HG03108 (cell line): ENCODE results near the gene CROCC.
"Not testable (repeated sequence)": the region's sequence is repeated elsewhere in the genome, so short reads cannot be mapped to it uniquely, and the experiment has no call there.

ENCODE experiments used
- ATAC-seq: cut with Tn5 transposase; IDR thresholded peaks from one replicate; pipeline ENCODE4 v1.9.1; 2021; ENCODE audit warnings: moderate library complexity; ENCODE audit not compliant: unreplicated experiment

Gene CROCC

DNA sequence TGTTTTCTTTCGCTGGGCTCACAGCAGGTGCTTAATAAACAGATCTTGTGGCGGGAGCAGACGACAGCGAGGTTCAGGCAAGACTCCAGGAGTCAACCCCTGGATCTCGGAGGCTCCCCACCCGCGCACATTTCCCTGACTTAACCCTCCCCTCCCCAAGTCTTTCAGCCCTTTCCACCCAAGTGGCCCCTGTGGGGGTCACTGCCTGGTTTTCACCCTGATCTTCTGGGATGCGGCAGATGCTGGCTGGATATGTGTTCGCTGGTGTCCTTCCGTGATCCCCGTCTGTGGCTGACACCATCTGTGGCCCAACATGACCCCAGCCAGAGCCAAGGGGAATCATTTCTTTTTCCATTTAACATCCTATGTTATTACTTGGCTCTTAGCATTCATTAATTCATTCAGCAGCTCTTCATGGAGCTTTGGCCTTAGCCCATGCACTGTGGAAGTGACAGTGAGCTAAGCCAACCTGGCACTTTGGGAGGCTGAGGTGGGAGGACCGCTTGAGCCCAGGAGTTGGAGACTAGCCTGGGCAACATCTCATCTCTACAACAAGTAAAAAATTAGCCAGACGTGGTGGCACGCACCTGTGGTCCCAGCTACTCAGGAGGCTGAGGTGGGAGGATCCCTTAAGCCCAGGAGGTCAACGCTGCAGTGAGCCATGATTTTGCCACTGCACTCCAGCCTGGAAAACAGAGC lies 6.7 kb upstream of the CROCC start:
- not testable (repeated sequence) for ATAC-seq

DNA sequence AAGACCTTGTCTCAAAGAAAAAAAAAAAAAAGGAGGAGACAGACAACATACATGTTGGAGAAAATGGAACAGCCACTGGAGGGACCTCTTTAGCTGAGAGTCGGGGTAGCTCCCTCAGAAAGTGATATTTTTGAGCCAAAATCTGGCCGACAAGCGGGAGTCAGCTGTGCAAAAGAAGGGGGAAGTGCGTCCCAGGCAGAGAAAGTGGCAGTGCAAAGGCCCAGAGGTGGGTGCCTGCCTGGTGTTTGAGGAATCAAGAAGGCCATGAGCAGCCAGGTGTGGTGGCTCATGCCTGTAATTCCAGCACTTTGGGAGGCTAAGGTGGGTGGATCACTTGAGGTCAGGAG lies 6.1 kb upstream of the CROCC start:
- ATAC-seq = no peak

DNA sequence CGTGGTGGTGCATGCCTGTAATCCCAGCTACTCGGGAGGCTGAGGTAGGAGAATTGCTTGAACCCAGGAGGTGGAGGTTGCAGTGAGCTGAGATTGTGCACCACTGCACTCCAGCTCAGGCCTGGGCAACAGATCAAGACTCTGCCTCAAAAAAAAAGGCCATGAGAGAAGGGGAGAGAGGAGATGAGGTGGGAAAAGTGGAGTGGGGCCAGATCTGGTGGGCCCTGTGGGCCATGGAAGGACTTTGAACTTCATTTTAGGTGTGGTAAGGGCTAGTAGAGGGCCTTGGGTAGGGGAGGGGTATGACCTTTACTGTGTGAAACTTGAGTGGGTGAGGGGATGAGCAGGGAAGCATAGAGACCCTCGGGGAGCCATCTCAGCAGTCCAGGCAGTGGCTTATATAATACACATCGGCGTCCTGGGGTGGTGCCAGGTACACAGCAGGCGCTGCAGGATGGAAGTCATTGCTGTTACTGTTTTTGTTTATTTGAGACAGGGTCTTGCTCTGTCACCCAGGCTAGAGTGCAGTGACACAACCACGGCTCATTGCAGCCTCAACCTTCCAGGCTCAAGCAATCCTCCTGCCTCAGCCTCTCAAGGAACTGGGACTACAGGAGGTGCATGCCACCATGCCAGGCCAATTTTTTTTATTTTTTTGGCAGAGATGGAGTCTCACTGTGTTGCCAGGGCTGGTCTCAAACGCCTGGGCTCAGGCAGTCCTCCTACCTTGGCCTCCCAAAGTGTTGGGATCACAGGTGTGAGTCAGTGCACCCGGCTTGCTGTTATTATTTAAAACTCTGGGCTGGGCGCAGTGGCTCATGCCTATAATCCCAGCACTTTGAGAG lies 5.5 kb upstream of the CROCC start:
- ATAC-seq = not testable (repeated sequence)

DNA sequence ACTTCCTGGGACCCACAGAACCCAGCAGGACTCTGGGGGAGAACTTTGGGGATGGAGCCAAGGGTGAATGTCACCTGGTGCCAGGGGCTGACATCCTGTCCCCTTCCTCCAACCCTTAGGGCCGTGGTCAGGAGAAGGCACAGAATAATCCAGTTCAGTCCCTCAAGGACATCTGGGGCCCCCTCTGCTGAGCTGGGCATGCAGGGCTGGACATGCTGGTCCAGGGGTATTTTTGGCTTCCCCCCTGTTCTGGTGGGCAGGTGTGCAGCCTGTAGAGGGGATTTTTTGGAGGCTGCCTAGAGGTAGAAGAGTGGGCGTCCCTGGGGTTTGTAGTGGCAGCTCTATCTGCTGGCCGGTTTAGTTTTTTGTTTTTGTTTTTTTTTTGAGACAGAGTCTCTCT lies 3.4 kb upstream of the CROCC start:
- ATAC-seq = no peak

DNA sequence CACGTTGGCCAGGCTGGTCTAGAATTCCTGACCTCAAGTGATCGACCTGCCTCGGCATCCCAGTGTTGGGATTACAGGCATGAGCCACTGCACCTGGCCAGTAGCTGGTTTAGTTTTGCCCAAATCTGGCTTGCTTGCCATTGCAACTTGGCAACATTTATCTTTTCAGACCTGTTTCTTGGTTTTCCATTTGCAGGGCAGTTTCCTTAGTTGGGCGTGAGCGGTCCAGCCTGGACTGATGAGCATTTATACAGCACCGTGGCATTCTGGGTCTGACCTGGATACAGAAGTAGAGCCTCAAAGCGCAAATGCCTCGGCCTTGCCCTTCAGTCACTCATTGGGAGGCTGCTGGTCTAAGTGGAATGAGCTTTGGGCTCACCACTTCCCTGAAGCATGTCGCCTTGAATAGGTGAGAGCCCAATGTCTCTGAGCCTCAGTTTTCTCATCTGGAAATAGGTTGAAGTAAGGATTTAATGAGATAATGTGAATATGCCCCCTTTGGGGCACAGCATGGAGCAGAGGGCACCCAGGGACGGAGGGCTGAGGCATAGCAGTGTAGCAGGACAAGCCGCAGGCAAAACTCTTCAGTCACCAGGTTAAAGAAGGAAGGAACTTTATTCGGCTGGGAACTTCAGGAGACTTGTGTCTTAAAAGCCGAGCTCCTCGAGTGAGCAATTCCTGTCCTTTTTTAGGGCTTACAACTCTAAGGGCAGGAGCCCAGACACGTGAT lies 2.6 kb upstream of the CROCC start:
- not testable (repeated sequence) for ATAC-seq

DNA sequence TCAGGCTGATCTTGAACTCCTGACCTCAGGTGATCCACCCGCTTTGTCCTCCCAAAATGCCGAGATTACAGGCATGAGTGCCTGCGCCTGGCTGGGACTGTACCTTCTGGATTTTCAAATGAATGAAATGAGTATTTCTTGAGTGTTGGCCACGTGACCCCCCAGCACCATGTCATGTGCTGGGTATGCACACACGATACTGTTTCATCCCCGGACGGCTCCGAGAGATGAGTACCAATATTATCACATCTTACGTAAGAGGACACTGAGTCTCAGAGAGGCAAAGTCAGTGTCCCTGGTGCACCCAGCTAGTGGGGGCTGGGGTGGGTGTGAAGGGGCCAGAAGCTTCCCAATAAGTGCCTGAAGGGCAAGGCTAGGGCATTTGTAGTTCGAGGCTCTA lies 780 bp upstream of the CROCC start:
- ATAC-seq = no peak

DNA sequence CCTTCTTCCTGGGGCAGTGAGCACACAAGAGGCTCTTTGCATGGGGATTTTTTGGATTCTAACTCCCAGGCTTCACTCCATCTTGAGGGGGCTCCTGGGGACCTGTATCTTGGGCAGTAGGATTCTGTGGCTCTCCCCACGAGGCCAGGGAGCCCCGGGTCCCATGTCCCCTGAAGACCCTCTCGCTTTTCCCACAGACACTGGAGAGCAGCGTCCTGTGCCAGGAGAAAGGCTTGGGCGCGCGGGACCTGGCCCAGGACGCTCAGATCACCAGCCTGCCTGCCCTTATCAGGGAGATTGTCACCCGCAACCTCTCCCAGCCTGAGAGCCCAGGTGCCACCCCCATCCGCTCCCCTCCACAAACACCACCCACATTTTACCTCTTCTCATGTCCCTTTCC lies 735 bp downstream of the CROCC start:
- no peak for ATAC-seq

DNA sequence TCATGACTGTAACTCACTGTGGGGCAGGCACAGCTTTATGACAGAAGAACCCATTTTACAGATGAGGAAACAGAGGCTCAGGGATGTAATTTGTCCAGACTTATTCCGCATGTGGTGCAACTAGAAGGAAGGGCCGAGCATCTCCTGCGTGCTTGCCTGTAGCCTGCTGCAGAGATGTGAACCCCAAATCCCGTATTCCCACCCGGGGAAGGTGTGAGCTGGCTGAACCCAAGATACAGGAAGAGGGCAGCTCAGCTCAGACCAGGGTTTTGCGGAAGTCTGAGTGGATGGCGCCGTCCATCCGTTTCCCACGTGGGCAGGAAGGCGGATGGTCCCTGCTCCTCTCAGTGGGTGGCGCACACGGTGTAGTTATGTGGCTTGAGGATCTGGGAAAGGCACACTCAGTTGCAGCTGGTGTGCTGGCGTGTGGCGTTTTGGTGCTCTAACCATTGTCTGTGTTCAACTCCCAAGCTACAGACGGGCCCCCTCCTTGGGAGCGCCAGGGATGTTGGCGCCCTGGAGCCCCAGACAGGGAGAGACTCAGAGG lies 1.2 kb downstream of the CROCC start:
- no peak for ATAC-seq

DNA sequence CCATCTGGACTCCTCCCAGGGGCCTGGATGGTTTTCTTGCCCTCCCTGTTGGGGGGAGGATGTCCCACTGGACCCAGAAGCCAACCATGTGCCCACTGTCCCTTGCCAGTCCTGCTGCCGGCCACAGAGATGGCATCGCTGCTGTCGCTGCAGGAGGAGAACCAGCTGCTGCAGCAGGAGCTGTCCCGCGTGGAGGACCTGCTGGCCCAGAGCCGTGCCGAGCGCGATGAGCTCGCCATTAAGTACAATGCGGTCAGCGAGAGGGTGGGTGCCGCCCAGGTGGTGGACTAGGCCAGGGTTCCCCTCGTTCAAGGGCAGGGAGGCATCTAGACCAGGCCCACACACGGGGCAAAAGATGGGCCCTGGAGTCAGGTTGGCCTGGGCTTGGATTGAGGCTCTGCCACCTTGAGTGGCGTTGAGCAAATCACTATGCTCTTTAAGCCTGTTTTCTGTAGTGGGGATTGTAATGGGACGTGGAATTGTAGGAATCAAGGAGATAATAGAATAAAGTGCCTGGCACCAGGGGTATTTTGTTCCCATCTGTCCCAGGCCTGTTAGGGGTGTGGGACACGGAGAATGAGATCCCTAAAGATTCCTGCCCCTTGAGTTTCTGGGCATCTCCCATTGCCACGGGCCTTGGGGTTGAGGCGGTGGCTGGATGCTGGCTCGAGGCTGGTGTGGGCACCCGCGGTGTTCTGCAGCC lies 2.6 kb downstream of the CROCC start:
- ATAC-seq = no peak

DNA sequence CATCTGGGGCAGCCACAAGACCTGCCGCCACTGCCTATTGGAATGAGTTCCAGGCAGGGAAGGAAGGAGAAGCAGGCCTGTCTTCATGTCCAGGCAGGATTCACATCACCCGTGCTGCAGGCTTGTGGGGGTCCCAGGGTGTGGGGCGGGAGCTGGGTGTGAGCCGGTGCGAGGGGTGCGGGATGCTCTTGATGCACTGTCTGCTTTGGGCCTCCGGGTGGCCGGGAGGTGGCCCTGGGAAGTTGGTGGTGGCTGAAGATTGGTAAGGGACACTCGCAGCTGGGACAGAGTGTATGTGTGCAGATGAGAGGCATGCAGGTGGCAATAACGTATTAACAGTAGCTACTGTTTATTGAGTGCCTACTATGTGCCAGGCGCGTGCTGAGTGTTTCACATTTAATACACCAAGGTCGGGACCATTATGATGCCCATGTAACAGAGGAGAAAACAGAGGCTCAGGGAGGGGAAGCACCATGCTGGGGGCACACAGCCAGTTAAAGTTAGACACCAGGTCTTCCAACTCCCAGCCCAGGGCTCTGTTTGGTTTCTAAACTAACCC lies 3.3 kb downstream of the CROCC start:
- no peak for ATAC-seq

DNA sequence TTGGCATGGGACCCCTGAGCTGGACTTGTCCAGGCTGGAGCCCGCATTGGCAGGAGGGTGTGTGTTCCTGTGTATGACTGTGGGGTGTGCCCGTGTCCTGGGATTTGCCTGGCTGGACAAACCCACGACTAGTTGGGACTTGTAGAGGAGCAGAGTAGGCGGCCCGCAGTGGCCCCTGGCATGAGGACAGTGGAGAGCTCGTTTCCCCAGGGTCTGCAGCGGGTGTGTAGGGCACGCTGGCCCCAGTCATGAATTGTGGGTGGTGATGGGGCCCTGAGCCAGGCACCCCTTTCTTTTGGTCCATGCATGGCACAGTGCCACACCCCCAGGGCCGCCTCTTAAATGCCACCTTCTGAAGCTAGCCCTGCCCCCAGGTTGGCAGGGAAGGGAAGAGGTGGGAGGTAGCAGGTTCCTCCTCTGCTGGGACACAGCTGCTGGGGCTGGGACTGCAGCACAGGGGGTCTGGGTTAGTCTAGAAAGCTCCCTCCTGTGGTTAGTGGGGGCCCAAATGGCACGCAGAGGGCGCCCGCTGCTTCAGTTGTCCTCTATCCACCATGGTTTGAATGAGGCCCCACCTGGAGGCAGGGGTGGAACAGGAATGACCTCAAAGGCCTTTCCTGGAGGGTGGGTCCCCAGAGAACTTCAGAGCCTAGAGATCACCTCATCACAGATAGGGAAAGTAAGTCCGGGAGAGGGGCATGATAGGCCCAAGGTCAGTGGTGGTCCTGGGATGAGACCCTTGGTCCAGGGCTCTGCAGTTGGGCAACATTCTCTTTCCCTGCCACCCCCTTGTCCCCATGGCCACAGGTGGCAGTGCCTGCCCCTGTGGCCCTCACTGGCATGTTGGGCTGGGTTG lies 4.1 kb downstream of the CROCC start:
- no peak for ATAC-seq

DNA sequence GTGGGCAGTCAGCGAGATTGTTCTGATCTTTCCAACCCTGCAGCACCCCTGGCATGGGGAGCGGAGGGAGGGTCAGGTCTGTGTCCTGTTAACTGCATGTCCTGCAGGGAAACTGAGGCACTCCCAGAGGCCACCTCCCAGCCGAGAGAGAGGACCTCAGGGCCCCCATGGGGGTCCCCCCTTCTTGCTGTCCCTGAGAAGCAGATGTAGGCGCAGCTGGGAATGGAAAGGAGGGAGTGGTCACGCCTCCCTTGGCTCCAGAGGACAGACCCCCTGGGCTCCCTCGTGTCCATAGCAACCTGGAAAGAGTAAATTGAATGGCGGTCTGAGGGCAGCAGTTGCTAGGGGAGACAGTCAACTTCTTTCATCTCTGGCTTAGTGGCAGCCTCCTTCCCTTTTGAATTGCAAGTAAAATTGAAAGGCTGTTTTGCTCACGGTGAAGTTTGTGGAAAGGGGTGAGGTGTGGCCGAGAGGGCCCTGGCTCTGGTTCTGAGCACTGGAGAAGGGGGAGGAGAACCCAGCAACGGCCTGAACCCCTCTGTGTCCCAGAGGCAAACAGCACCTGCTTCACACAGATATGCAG lies 4.9 kb downstream of the CROCC start:
- no peak for ATAC-seq

DNA sequence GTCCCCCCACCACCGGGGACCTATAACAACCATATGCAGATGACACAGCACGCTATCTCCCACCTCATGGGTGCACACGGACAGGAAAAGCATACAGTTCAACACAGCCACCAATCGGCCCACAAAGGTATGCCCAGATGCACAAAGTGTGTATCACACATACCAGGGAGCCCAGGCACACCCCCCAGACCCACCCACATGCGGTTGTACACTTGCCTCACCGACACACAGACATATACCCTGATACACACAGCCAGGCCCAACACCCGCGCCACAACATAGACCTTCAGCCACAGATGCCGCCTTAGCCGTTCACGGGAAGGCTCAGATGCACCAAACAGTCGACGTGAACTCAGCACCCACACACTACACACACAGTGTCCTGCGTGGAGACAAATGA lies 5.5 kb downstream of the CROCC start:
- ATAC-seq = no peak

DNA sequence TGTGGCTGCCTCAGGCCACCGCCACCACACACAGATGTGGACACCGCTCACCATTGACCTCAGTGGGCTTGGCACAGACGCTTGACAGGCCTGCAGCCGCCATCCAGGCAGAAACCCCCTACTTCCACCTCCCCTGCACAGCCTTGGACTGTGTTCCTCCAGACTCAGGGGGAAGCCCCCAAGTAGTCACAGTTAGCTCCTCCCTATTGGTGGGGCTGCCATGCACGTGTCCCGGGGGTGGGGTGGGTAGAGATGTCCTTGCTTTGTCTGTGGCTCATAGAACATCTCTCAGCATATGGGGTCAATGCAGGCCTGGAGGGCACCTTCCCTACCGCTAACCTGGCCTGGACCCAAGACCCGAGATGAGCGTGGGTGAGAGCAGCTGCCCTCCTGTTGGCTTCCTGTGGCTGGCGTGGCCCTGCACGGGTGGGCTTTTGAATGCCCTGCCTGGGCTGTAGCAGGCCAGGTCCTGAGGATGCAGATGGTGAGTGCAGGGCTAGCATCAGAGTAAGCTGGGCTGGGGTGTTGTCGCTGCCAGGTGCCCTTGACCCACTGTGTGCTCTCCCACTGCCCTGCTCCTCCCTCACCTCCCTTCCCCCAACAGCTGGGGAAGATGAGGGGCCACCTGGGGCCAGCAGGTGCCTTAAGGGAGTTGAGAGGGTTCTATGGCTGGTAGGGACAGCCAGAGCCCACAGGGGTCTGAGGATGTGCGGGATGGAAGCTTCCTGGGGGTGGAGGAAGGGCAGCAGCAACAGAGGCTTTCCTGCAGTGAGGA lies 6.2 kb downstream of the CROCC start:
- no peak for ATAC-seq

DNA sequence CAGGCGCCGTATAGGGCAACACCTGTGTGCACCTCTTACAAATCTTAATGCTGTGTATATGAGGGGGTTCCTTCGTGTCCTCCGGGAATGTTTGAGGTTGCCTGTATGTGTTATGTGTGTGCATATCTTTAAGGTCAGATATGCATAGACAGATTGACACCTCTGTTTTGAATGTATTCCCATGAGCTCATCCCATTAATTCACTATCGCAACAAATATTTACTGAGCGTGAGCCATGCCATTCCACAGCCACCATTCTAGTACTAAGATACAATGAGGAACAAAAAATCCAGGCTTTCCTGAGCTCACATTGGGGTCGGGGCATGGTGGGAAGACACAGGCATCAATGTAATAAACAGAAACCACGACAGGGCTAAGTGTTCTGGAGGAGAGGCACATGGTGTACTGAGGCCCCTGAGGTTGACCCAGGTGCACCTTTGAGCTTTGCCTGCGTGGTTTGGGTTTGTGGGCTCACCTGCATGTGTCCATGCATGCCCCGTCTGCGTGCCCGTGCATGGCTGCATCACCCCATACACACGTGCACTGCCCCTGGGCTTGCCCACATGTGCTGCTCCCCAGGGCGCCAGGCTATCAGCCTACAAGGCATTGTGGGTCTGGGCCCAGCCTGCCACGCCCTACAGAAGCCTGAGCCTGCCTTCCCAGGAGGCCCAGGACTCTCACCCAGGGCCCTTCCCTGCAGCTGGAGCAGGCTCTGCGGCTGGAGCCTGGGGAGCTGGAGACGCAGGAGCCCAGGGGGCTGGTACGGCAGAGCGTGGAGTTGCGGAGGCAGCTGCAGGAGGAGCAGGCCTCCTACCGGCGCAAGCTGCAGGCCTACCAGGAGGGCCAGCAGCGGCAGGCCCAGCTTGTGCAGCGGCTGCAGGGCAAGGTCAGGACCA lies 7.7 kb downstream of the CROCC start:
- ATAC-seq = not testable (repeated sequence)

DNA sequence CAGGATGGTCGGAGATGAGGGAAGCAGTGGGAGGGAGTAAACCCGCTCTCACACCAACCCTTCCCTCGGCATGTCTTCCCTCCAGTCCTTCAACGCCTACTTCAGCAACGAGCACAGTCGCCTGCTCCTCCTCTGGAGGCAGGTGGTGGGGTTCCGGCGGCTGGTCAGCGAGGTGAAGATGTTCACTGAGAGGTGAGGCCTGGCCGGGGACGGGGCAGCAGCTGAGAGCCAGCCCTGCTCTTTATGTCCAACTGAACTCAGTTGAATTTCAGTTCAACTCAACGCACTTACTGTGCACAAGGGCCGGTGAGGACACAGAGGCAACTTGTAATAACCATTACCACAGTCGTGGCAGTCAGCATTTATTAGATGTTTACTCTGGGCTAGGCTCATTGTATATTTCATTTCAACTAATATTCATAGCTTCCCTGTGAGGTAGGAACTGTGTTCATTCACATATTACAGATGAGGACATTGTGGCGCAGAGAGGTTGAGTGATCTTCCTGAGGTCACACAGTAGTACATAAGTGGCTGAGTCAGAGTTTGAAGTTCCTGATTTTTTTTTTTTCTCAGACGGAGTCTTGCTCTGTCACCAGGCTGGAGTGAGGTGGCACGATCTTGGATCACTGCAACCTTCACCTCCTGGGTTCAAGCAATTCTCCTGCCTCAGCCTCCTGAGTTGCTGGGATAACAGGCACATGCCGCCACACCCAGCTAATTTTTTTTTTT lies 9.6 kb downstream of the CROCC start:
- not testable (repeated sequence) for ATAC-seq

DNA sequence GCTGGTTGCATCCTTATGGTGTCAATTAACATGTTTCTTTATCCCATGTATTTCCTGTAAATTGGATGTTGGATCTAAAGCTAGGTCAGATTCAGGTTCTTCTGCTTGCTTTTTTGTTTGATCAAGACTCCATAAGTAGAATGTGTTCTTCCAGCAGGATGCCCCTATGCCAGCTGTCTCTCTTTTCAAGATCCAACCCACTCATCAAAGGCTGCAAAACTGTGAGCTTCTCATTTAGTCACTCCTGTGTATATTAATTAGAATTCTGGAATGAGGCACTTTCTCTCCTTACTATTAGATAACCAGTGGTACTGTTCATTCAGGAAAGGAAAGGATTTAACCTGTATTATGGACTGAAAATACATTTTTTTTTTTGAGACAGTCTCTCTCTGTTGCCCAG lies 12.2 kb downstream of the CROCC start:
- ATAC-seq = not testable (repeated sequence)
